Kidney glomerular epithelial cell (primary cell): ENCODE data around the gene OR1A1.
"Not testable (repeated sequence)": the region's sequence is repeated elsewhere in the genome, so short reads cannot be mapped to it uniquely, and the experiment has no call there.

Source experiments
- DNase-seq: peaks from one replicate; lab custom pipeline; 2025; lab: John Stamatoyannopoulos, UW

The OR1A1 gene

GRCh38 chr17:3207367-3207766 is at the start of gene OR1A1:
Gene OR1A1 (plus strand): TSS chr17:3207667. CDS start chr17:3215621, 7,954 bp downstream.
- no peak for DNase-seq

- DNase-seq, result no peak
Measured at GRCh38 chr17:3167574-3167973, 39.9 kb upstream of the OR1A1 start.

GRCh38 chr17:3189961-3190360 is 17.5 kb upstream of the OR1A1 start:
- no peak for DNase-seq

DNA sequence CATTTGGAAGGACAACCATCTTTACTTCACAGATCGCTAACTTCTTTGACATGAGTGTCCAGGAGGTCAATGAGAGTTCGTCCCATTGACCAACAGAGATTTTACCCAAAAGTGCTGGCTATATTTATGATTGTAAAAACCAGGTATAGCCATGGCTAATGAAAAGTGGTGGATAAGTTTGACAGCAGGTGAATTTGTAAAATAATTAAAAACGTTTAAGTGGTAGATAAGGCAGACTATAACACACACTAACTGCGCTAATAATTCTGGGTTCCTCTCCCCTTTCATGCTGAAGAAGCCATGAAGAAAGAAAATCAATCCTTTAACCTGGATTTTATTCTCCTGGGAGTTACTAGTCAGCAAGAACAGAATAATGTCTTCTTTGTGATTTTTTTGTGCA is 10.2 kb upstream of the OR1A1 start, which contains the start of gene OR1A2:
Gene OR1A2, plus strand, starts transcription at position 301 of the 400 bp plus-strand sequence. Its CDS starts 0 bp downstream, at position 301.
- DNase-seq, result no peak

- DNase-seq, result no peak
Measured at GRCh38 chr17:3208484-3208883, 1.0 kb downstream of the OR1A1 start.

GRCh38 chr17:3213001-3213400 is 5.5 kb downstream of the OR1A1 start:
- DNase-seq, result no peak

GRCh38 chr17:3213587-3213986 is 6.1 kb downstream of the OR1A1 start:
- no peak for DNase-seq

DNA sequence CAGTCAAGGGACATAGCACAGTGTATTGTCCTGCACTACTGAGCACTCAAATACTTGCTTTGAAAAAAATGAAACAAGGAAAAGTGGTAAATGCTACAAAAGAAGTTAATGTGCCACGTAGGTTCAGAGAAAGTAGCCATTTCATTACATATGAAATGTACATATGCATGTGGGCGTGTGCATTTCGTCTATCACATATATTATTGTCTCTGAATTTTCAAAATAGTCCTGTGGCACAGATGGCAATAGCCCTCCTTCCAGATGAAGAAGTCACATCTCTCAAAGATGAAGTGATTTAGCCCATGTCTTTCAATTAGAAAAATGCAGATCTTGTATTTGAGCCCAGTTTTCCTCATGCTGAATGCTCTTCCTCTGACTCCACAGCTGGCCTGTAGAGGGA is 12.5 kb downstream of the OR1A1 start:
- DNase-seq, result not testable (repeated sequence)

GRCh38 chr17:3221850-3222249 is 14.4 kb downstream of the OR1A1 start:
- DNase-seq, result no peak

GRCh38 chr17:3222505-3222904 is 15.0 kb downstream of the OR1A1 start:
- DNase-seq, result no peak

- DNase-seq, result not testable (repeated sequence)
Measured at GRCh38 chr17:3224721-3225352, 17.4 kb downstream of the OR1A1 start.

- DNase-seq, result not testable (repeated sequence)
Measured at GRCh38 chr17:3232300-3232699, 24.8 kb downstream of the OR1A1 start.

- not testable (repeated sequence) for DNase-seq
Measured at GRCh38 chr17:3238685-3239084, 31.2 kb downstream of the OR1A1 start.

- not testable (repeated sequence) for DNase-seq
Measured at GRCh38 chr17:3241044-3241443, 33.6 kb downstream of the OR1A1 start.

GRCh38 chr17:3244841-3245240 is 37.4 kb downstream of the OR1A1 start:
- DNase-seq, result not testable (repeated sequence)

GRCh38 chr17:3249013-3249412 is 41.5 kb downstream of the OR1A1 start:
- not testable (repeated sequence) for DNase-seq

- no peak for DNase-seq
Measured at GRCh38 chr17:3256575-3256974, 49.1 kb downstream of the OR1A1 start.

DNA sequence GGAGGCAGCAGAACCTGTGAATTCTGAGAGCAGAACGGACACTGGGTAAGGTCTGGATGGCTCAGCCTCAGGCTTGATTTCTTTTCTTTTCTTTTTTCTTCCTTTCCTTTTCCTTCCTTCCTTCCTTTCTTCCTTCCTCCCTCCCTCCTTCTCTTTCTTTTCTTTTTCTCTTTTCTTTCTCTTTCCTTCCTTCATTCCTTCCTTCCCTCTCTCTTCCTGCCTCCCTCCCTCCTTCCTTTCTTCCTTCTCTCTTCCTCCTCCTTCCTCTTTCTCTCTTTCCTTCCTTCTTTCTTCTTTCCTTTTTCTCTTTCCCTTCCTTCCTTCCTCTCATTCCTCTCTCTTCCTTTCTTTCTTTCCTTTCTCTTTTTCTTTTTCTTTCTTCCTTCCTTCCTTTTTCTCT is 52.7 kb downstream of the OR1A1 start:
- DNase-seq, result no peak

DNA sequence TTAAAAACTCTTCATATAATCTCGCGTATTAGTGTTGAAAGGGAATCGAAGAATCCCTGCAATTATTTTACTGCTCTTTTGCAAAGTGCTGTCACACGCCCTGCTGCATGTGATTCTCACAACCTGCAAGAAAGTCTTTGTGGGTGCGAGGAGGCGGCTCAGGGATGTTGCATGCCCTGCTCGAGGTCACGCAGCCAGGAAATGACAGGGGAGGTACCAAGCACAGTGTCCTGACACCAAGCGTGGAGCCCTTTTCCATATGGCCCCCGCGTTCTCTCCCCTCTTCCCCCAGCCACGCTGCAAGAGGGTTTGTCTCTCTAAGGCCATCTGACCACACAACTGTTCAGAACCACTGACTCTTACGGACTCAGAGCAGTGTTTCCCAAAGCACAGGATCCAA is 53.1 kb downstream of the OR1A1 start:
- DNase-seq, result no peak
